ENCODE data around the gene SGMS1.

SGMS1 gene

DNA sequence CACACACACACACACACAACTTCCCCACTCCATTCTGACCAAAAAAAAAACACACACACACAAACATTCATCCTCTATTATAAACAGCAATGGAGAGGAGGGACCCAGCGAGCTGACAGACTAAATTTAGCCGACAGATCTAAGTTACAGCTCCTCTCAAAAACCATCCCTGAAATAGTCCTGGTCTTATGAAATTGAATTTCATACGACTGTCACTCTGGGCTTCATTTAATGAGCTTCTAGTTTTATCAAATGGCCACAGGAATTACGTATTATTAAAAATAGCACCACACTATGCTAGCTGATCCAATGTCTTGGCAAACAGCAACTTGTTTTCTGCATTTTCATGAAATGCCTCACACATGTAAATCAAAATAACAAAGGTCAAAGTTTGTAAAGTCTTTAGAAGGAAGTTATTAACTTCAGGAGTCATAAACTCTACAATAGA, 241.2 kb downstream of the SGMS1 start:
- no peaks in the 10 kb centered on the region for H3K79me2 ChIP-seq (ENCODE audit: insufficient read depth, low read length)

DNA sequence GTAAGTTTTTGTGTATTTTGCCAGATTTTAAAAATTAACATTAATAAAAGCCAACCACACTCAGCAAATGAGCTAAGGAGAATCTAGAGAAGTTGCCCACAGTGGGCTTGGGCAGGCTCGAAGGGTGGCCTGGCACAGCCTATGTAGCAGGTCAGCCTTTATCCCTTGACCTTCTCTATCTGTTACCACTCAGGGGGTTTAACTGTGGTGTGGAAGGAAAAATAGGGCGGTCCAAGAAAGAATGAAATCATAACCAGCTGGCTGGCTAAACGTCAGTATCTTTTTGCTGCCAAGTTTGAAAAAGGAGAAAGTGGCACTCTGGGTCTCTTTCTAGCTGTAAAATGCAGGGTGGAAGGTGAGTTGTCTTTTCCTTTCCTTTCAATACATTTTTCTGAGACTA, 242.1 kb downstream of the SGMS1 start:
- H3K9ac ChIP-seq (ENCODE audit: low read length) = no peak overlapping the region
- H3K9me3 ChIP-seq (ENCODE audit: low read length) = no peaks in the 10 kb centered on the region
- H3K4me3 ChIP-seq (ENCODE audit: low read depth, low read length, poor library complexity, severe bottlenecking) = no peak overlapping the region
- H3K4me2 ChIP-seq (ENCODE audit: low read length) = no peak overlapping the region
- no peaks in the 10 kb centered on the region for H3K79me2 ChIP-seq (ENCODE audit: insufficient read depth, low read length)
- no peaks in the 10 kb centered on the region for H3K9me2 ChIP-seq (ENCODE audit: low read depth, low read length)
- H3K27ac ChIP-seq (ENCODE audit: low read depth, low read length, poor library complexity, severe bottlenecking) = no peak overlapping the region
- H3K4me1 ChIP-seq (ENCODE audit: insufficient read depth, low read length, severe bottlenecking) = no peaks in the 10 kb centered on the region
- no peak overlapping the region for H2AFZ ChIP-seq (ENCODE audit: low read length)
- no peaks in the 10 kb centered on the region for H3K27me3 ChIP-seq (ENCODE audit: insufficient read depth, low read length)
- TF ChIP-seq, protein P1, sequence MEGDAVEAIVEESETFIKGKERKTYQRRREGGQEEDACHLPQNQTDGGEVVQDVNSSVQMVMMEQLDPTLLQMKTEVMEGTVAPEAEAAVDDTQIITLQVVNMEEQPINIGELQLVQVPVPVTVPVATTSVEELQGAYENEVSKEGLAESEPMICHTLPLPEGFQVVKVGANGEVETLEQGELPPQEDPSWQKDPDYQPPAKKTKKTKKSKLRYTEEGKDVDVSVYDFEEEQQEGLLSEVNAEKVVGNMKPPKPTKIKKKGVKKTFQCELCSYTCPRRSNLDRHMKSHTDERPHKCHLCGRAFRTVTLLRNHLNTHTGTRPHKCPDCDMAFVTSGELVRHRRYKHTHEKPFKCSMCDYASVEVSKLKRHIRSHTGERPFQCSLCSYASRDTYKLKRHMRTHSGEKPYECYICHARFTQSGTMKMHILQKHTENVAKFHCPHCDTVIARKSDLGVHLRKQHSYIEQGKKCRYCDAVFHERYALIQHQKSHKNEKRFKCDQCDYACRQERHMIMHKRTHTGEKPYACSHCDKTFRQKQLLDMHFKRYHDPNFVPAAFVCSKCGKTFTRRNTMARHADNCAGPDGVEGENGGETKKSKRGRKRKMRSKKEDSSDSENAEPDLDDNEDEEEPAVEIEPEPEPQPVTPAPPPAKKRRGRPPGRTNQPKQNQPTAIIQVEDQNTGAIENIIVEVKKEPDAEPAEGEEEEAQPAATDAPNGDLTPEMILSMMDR (IDR thresholded peaks at IDR 0.05; ENCODE audit: low read length) = no peak
- TF ChIP-seq EZH2 (IDR thresholded peaks at IDR 0.05; ENCODE audit: borderline replicate concordance, low read length) = no peak
- no peaks in the 10 kb centered on the region for H3K36me3 ChIP-seq (ENCODE audit: insufficient read depth, low read length)
- H4K20me1 ChIP-seq (ENCODE audit: insufficient read depth, low read length) = no peaks in the 10 kb centered on the region
- no peaks in the 10 kb centered on the region for H3F3A ChIP-seq (ENCODE audit: insufficient read depth, low read length)

More for the DNA sequence above, 241.2 kb downstream of the SGMS1 start:
- Histone ChIP-seq H3K4me3 (ENCODE audit: low read depth, low read length, poor library complexity, severe bottlenecking) (no peak overlapping the region), H3K9me2 (ENCODE audit: low read depth, low read length) (no peaks in the 10 kb centered on the region), H3K36me3 (ENCODE audit: insufficient read depth, low read length) (no peaks in the 10 kb centered on the region), H3K4me2 (ENCODE audit: low read length) (no peak overlapping the region), H4K20me1 (ENCODE audit: insufficient read depth, low read length) (no peaks in the 10 kb centered on the region), H3K27me3 (ENCODE audit: insufficient read depth, low read length) (no peaks in the 10 kb centered on the region), H3F3A (ENCODE audit: insufficient read depth, low read length) (no peaks in the 10 kb centered on the region), H3K27ac (ENCODE audit: low read depth, low read length, poor library complexity, severe bottlenecking) (no peak overlapping the region), H3K9ac (ENCODE audit: low read length) (no peak overlapping the region), H3K9me3 (ENCODE audit: low read length) (no peaks in the 10 kb centered on the region), H2AFZ (ENCODE audit: low read length) (no peak overlapping the region), H3K4me1 (ENCODE audit: insufficient read depth, low read length, severe bottlenecking) (peaks cover 2% of the 10 kb centered on the region)
- no peak for TF ChIP-seq EZH2 (IDR thresholded peaks at IDR 0.05; ENCODE audit: borderline replicate concordance, low read length)
- TF ChIP-seq, protein P1 (IDR thresholded peaks at IDR 0.05; ENCODE audit: low read length) = no peak

DNA sequence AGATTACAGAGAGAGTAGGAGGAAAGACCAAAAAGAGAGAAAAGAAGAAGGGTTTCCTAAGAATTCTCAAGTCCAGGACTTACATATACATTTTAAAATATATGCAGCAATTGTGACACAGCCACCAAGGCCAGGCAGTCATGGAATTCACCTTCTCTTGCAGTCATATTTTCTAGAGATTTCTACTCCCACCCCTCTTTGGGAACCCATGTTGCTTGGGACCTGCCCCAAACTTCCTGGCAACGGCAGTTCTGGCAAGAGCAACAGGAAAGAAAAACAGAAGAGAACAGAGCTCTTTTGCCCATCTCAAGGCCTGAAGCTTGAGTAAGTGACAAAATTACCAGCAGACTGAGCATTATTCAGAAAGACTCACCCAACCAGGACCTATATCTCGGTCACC, 244.1 kb downstream of the SGMS1 start:
- no peaks in the 10 kb centered on the region for H4K20me1 ChIP-seq (ENCODE audit: insufficient read depth, low read length)
- H3K27ac ChIP-seq (ENCODE audit: low read depth, low read length, poor library complexity, severe bottlenecking) = no peak overlapping the region
- no peaks in the 10 kb centered on the region for H3K79me2 ChIP-seq (ENCODE audit: insufficient read depth, low read length)
- H3K4me2 ChIP-seq (ENCODE audit: low read length) = no peak overlapping the region
- H3K27me3 ChIP-seq (ENCODE audit: insufficient read depth, low read length) = no peaks in the 10 kb centered on the region
- H3K9me3 ChIP-seq (ENCODE audit: low read length) = no peaks in the 10 kb centered on the region
- no peak overlapping the region for H3K4me3 ChIP-seq (ENCODE audit: low read depth, low read length, poor library complexity, severe bottlenecking)
- no peak overlapping the region for H3K9ac ChIP-seq (ENCODE audit: low read length)
- H3F3A ChIP-seq (ENCODE audit: insufficient read depth, low read length) = no peaks in the 10 kb centered on the region
- H2AFZ ChIP-seq (ENCODE audit: low read length) = no peak overlapping the region
- no peaks in the 10 kb centered on the region for H3K9me2 ChIP-seq (ENCODE audit: low read depth, low read length)
- H3K4me1 ChIP-seq (ENCODE audit: insufficient read depth, low read length, severe bottlenecking) = peaks cover 9% of the 10 kb centered on the region
- H3K36me3 ChIP-seq (ENCODE audit: insufficient read depth, low read length) = no peaks in the 10 kb centered on the region
- TF ChIP-seq EZH2 (IDR thresholded peaks at IDR 0.05; ENCODE audit: borderline replicate concordance, low read length) = no peak
- TF ChIP-seq, protein P1 (IDR thresholded peaks at IDR 0.05; ENCODE audit: low read length) = no peak

Data from OCI-LY1 (cell line).